GM12878 (cell line): ENCODE data around the gene SCNN1A. TPM values are rescaled to one million over a fixed set of nuclear protein-coding genes. Genes with fewer than 3 reads are reported as not detected.

ENCODE experiments used
- EED ChIP-seq: sonication (generic); IDR thresholded peaks from 2 replicates; pipeline ENCODE4 v1.6.1; 2016; ENCODE audit warnings: antibody characterized with exemption, low read depth
- EGR1 ChIP-seq, 2 experiments: IDR thresholded peaks; 1 replicate in 1 of 2; 2 replicates in 1 of 2; pipeline ENCODE4 v1.6.1; 2011 to 2012; ENCODE audit warnings: low read depth in 2 of 2, low read length in 2 of 2, borderline replicate concordance in 1 of 2, mild to moderate bottlenecking in 1 of 2, moderate library complexity in 1 of 2
- RUNX3 ChIP-seq: IDR thresholded peaks from 2 replicates; pipeline ENCODE4 v1.6.1; 2012; ENCODE audit warnings: low read length, inconsistent platforms
- SREBF1 ChIP-seq: IDR thresholded peaks from 2 replicates; pipeline ENCODE4 v1.6.1; 2012; ENCODE audit warnings: mild to moderate bottlenecking, low read length
- YY1 ChIP-seq: IDR thresholded peaks from 2 replicates; pipeline ENCODE4 v1.6.1; 2011; ENCODE audit warnings: low read depth, mild to moderate bottlenecking, low read length
- polyA plus RNA-seq, 11 experiments: library from polyadenylated mRNA; depleted of rRNA in 4 of 11; unstranded in 6 of 11; stranded (reverse) in 5 of 11; fragments of >200 nt; fragmentation: Nextera tagmentation in 4 of 11; fragmentation: Illumina TruSeq in 1 of 11; extraction: Ambion mirVana in 4 of 11; extraction: Trizol in 1 of 11; gene quantifications; 1 replicate in 1 of 11; 2 replicates in 10 of 11; pipeline versions ENCODE4 v1.2.1 to v1.2.3, GENCODE V29; 2011 to 2016; ENCODE audit warnings: inconsistent platforms in 2 of 11, missing spikeins in 2 of 11, low read depth in 1 of 11
- total RNA-seq, 4 experiments: library from RNA; depleted of rRNA in 3 of 4; stranded (reverse); fragments of >200 nt in 3 of 4; fragmentation: Illumina TruSeq in 1 of 4; extraction: Trizol in 1 of 4; gene quantifications; 2 replicates each; pipeline versions ENCODE4 v1.2.1 to v1.2.3, GENCODE V29; 2013 to 2021
- TF ChIP-seq, protein P1 (sequence below): fragments of 150-350 bp; IDR thresholded peaks from 2 replicates; pipeline ENCODE4 v1.6.1; 2014; ENCODE audit warnings: mild to moderate bottlenecking, low read depth, low read length
- TF ChIP-seq, protein P2 (sequence below): fragments of 150-350 bp; IDR thresholded peaks from 2 replicates; pipeline ENCODE4 v1.6.1; 2016; ENCODE audit warnings: low read depth, low read length

SCNN1A gene
- total and polyA plus RNA-seq, 10 of the 15 experiments (the other 5 are each of a cell fraction or from before 2014, with no cell fraction given) = 0.14 to 0.69 TPM; not detected in 8

DNA sequence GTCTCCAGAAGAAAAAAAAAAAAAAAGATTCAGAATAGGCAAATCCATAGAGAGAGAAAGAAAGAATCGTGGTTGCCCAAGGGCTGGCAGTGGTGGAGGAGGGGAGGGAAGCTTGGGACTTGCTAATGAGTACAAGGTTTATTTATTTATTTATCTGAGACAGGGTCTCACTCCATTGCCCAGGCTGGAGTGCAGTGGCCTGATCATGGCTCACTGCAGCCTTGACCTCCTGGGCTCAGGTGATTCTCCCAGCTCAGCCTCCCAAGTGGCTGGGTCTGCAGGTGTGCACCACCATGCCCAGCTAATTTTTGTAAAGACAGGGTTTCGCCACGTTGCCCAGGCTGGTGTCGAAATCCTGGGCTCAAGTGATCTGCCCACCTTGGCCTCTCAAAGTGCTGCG lies 23.7 kb downstream of the SCNN1A start (continued):
- TF ChIP-seq, protein P1, sequence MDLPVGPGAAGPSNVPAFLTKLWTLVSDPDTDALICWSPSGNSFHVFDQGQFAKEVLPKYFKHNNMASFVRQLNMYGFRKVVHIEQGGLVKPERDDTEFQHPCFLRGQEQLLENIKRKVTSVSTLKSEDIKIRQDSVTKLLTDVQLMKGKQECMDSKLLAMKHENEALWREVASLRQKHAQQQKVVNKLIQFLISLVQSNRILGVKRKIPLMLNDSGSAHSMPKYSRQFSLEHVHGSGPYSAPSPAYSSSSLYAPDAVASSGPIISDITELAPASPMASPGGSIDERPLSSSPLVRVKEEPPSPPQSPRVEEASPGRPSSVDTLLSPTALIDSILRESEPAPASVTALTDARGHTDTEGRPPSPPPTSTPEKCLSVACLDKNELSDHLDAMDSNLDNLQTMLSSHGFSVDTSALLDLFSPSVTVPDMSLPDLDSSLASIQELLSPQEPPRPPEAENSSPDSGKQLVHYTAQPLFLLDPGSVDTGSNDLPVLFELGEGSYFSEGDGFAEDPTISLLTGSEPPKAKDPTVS = no peak
- TF ChIP-seq SREBF1 (no peak), RUNX3 (no peak), EED (no peak), YY1 (no peak), EGR1 (IDR thresholded peaks at IDR 0.05; ENCODE audit: borderline replicate concordance in 1 of 2, low read depth in 2 of 2, low read length in 2 of 2) (no peak)
- TF ChIP-seq, protein P2, sequence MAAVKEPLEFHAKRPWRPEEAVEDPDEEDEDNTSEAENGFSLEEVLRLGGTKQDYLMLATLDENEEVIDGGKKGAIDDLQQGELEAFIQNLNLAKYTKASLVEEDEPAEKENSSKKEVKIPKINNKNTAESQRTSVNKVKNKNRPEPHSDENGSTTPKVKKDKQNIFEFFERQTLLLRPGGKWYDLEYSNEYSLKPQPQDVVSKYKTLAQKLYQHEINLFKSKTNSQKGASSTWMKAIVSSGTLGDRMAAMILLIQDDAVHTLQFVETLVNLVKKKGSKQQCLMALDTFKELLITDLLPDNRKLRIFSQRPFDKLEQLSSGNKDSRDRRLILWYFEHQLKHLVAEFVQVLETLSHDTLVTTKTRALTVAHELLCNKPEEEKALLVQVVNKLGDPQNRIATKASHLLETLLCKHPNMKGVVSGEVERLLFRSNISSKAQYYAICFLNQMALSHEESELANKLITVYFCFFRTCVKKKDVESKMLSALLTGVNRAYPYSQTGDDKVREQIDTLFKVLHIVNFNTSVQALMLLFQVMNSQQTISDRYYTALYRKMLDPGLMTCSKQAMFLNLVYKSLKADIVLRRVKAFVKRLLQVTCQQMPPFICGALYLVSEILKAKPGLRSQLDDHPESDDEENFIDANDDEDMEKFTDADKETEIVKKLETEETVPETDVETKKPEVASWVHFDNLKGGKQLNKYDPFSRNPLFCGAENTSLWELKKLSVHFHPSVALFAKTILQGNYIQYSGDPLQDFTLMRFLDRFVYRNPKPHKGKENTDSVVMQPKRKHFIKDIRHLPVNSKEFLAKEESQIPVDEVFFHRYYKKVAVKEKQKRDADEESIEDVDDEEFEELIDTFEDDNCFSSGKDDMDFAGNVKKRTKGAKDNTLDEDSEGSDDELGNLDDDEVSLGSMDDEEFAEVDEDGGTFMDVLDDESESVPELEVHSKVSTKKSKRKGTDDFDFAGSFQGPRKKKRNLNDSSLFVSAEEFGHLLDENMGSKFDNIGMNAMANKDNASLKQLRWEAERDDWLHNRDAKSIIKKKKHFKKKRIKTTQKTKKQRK = no peak
